ENCODE results near the gene IL17RE. TPM values are rescaled to one million over a fixed set of nuclear protein-coding genes. Genes with fewer than 3 reads are reported as not detected.

The IL17RE gene
- total RNA-seq, 1 experiment from 2014 or later = 2.3 TPM

DNA sequence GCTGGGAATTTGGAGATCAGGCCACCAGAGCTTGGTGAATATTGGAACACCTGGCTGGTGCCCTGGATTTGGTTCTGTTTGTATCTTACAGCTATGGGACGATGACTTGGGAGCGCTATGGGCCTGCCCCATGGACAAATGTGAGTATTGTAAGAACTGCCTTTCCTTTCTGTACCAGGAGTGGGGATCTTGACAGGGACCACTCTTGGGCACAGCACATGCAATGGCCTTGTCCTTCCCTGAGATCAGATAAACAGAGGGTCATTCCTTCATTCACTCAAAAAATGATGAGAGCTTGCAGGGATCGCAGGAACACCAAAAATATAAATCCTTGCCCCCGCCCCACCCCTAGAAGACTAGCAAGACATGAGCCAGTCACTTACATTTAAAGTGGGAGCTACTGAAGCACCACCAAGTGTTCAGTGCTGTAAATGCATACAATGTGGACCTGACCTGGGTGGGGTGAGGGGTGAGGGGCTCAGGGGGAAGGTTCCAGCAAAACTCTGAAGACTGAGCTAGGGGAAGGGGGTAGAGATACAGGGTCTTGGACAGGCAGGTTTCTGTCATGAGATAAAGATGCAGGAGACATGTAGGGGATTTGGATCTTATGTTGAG lies 28.3 kb downstream of the IL17RE start:
- intact Hi-C loops (cut with micrococcal nuclease; ENCODE audit: unreplicated experiment) = no loop called here
- Histone ChIP-seq H3K36me3 (ENCODE audit: insufficient read depth, low read length, poor library complexity, severe bottlenecking) (no peaks in the 10 kb centered on the region), H3K27ac (ENCODE audit: low read depth, low read length, poor library complexity, severe bottlenecking) (no peak overlapping the region), H3K4me1 (ENCODE audit: insufficient read depth, low read length, poor library complexity, severe bottlenecking) (peaks cover 15% of the 10 kb centered on the region), H3K27me3 (replicated peaks; ENCODE audit: insufficient read depth, low read depth, low read length, poor library complexity) (no peaks in the 10 kb centered on the region), H3K9me3 (ENCODE audit: low read depth, low read length, poor library complexity, severe bottlenecking) (no peaks in the 10 kb centered on the region), H3K4me3 (ENCODE audit: low read depth, low read length, poor library complexity, severe bottlenecking) (no peak overlapping the region)
- peak; percentile 22 for DNase-seq (ENCODE audit: low spot score)
- POLR2A ChIA-PET (ENCODE audit: low non-redundant PET) = no interaction called here
- no TSS peak for BruUV-seq (replicated peaks)
- CTCF ChIA-PET = no interaction called here
- TF ChIP-seq, protein P1, sequence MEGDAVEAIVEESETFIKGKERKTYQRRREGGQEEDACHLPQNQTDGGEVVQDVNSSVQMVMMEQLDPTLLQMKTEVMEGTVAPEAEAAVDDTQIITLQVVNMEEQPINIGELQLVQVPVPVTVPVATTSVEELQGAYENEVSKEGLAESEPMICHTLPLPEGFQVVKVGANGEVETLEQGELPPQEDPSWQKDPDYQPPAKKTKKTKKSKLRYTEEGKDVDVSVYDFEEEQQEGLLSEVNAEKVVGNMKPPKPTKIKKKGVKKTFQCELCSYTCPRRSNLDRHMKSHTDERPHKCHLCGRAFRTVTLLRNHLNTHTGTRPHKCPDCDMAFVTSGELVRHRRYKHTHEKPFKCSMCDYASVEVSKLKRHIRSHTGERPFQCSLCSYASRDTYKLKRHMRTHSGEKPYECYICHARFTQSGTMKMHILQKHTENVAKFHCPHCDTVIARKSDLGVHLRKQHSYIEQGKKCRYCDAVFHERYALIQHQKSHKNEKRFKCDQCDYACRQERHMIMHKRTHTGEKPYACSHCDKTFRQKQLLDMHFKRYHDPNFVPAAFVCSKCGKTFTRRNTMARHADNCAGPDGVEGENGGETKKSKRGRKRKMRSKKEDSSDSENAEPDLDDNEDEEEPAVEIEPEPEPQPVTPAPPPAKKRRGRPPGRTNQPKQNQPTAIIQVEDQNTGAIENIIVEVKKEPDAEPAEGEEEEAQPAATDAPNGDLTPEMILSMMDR (conservative IDR thresholded peaks at IDR 0.05; ENCODE audit: low read depth, low read length) = peak; percentile 25; the same call in 1 of the 2 replicates
- no peak for TF ChIP-seq EZH2 (IDR thresholded peaks at IDR 0.05; ENCODE audit: borderline replicate concordance, low read depth, low read length, poor library complexity, severe bottlenecking)

DNA sequence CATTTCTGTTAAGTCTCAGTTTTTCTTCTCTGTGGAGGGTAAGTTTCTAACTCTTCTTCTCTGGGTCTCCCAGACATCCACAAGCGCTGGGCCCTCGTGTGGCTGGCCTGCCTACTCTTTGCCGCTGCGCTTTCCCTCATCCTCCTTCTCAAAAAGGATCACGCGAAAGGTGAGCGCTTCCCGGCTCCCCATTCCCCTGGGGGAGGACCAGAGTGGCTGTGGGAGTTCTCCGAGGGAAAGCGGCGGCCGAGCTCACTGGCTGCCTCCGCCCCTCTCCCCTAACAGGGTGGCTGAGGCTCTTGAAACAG lies 29.8 kb downstream of the IL17RE start:
- H3K4me3 ChIP-seq (ENCODE audit: low read depth, low read length, poor library complexity, severe bottlenecking) = peak overlapping the region; percentile 65
- POLR2A ChIA-PET (ENCODE audit: low non-redundant PET) = no interaction called here
- no TSS peak for BruUV-seq (replicated peaks)
- no peaks in the 10 kb centered on the region for H3K9me3 ChIP-seq (ENCODE audit: low read depth, low read length, poor library complexity, severe bottlenecking)
- CTCF ChIA-PET = interaction anchor here (0.6 to 2.0 kb wide), 5 partner anchors 10 to 68 kb away, joined by 3 to 27 read pairs (median 4); no protein-coding TSS in a partner anchor
- no peak for DNase-seq (ENCODE audit: low spot score)
- TF ChIP-seq EZH2 (IDR thresholded peaks at IDR 0.05; ENCODE audit: borderline replicate concordance, low read depth, low read length, poor library complexity, severe bottlenecking) = no peak
- TF ChIP-seq, protein P1 (conservative IDR thresholded peaks at IDR 0.05; ENCODE audit: low read depth, low read length) = no peak
- peak overlapping the region; percentile 87 for H3K27ac ChIP-seq (ENCODE audit: low read depth, low read length, poor library complexity, severe bottlenecking)
- peaks cover 7% of the 10 kb centered on the region for H3K36me3 ChIP-seq (ENCODE audit: insufficient read depth, low read length, poor library complexity, severe bottlenecking)
- intact Hi-C loops (cut with micrococcal nuclease; ENCODE audit: unreplicated experiment) = no loop called here
- peaks cover 15% of the 10 kb centered on the region for H3K4me1 ChIP-seq (ENCODE audit: insufficient read depth, low read length, poor library complexity, severe bottlenecking)
- H3K27me3 ChIP-seq (replicated peaks; ENCODE audit: insufficient read depth, low read depth, low read length, poor library complexity) = no peaks in the 10 kb centered on the region

GRCh38 chr3:9932843-9933560 lies 30.4 kb downstream of the IL17RE start:
- peaks cover 7% of the 10 kb centered on the region for H3K36me3 ChIP-seq (ENCODE audit: insufficient read depth, low read length, poor library complexity, severe bottlenecking)
- intact Hi-C loops (cut with micrococcal nuclease; ENCODE audit: unreplicated experiment) = no loop called here
- peak overlapping the region; percentile 87 for H3K27ac ChIP-seq (ENCODE audit: low read depth, low read length, poor library complexity, severe bottlenecking)
- H3K9me3 ChIP-seq (ENCODE audit: low read depth, low read length, poor library complexity, severe bottlenecking) = no peaks in the 10 kb centered on the region
- POLR2A ChIA-PET (ENCODE audit: low non-redundant PET) = no interaction called here
- CTCF ChIA-PET = interaction anchor here (0.6 to 2.0 kb wide), 5 partner anchors 10 to 68 kb away, joined by 3 to 27 read pairs (median 4); no protein-coding TSS in a partner anchor
- H3K4me3 ChIP-seq (ENCODE audit: low read depth, low read length, poor library complexity, severe bottlenecking) = peak overlapping the region; percentile 65
- H3K4me1 ChIP-seq (ENCODE audit: insufficient read depth, low read length, poor library complexity, severe bottlenecking) = peaks cover 15% of the 10 kb centered on the region
- DNase-seq (ENCODE audit: low spot score) = peak; percentile 88
- no peaks in the 10 kb centered on the region for H3K27me3 ChIP-seq (replicated peaks; ENCODE audit: insufficient read depth, low read depth, low read length, poor library complexity)
- no TSS peak for BruUV-seq (replicated peaks)
- no peak for TF ChIP-seq EZH2 (IDR thresholded peaks at IDR 0.05; ENCODE audit: borderline replicate concordance, low read depth, low read length, poor library complexity, severe bottlenecking)
- TF ChIP-seq, protein P1 (conservative IDR thresholded peaks at IDR 0.05; ENCODE audit: low read depth, low read length) = peak; percentile 83
